Keratinocyte (primary cell): ENCODE results near the gene ADCY4. TPM values are rescaled to one million over a fixed set of nuclear protein-coding genes. Genes with fewer than 3 reads are reported as not detected.

Experiments used
- DNase-seq: peaks from one replicate; pipeline ENCODE4 v3.0.0-alpha.2; 2011; ENCODE audit warnings: low read depth, missing footprints, low spot score
- FAIRE-seq: peaks from 2 replicates; lab custom pipeline; 2011; peaks lifted over from hg19 to GRCh38; lab: Jason Lieb, UNC
- H2AFZ ChIP-seq: 2 replicates; pipeline ENCODE4 v1.6.0; 2012; ENCODE audit warnings: low read length, control low read depth, inconsistent platforms; ENCODE audit not compliant: control insufficient read depth
- H3K27ac ChIP-seq: 2 replicates; pipeline ENCODE4 v1.5.1; 2011; ENCODE audit warnings: low read length; ENCODE audit not compliant: control insufficient read depth, insufficient read depth
- H3K27me3 ChIP-seq: 3 replicates; pipeline ENCODE4 v1.6.0; 2011; ENCODE audit warnings: low read length; ENCODE audit not compliant: control insufficient read depth, insufficient read depth; ENCODE audit errors: extremely low read depth
- H3K36me3 ChIP-seq, 2 experiments: 2 replicates in 1 of 2; 3 replicates in 1 of 2; pipeline ENCODE4 v1.5.1; 2011; ENCODE audit warnings: low read length in 2 of 2, mild to moderate bottlenecking in 1 of 2; ENCODE audit not compliant: control insufficient read depth in 2 of 2, insufficient read depth in 2 of 2; ENCODE audit errors: extremely low read depth in 1 of 2
- H3K4me1 ChIP-seq: 3 replicates; pipeline ENCODE4 v1.5.1; 2011; ENCODE audit warnings: low read length; ENCODE audit not compliant: control insufficient read depth, insufficient read depth; ENCODE audit errors: extremely low read depth
- H3K4me2 ChIP-seq: 3 replicates; pipeline ENCODE4 v1.6.0; 2011; ENCODE audit warnings: low read depth, low read length; ENCODE audit not compliant: control insufficient read depth, insufficient read depth; ENCODE audit errors: extremely low read depth
- H3K4me3 ChIP-seq, 3 experiments: fragments of 200-600 bp in 1 of 3; sonication (generic) in 1 of 3; 2 replicates in 2 of 3; 3 replicates in 1 of 3; pipeline ENCODE4 v1.5.1; 2011 to 2016; ENCODE audit warnings: low read length in 3 of 3, mild to moderate bottlenecking in 3 of 3, control low read depth in 2 of 3, inconsistent platforms in 1 of 3, low read depth in 1 of 3, mixed read lengths in 1 of 3, mixed run types in 1 of 3, moderate library complexity in 1 of 3; ENCODE audit not compliant: control insufficient read depth in 2 of 3, insufficient read depth in 2 of 3; ENCODE audit errors: extremely low read depth in 1 of 3
- H3K79me2 ChIP-seq: 2 replicates; pipeline ENCODE4 v1.6.0; 2012; ENCODE audit warnings: low read length; ENCODE audit not compliant: control insufficient read depth, insufficient read depth
- H3K9ac ChIP-seq: 3 replicates; pipeline ENCODE4 v1.6.0; 2011; ENCODE audit warnings: low read length; ENCODE audit not compliant: control insufficient read depth, insufficient read depth; ENCODE audit errors: extremely low read depth
- H3K9me1 ChIP-seq: 3 replicates; pipeline ENCODE4 v1.6.0; 2011; ENCODE audit warnings: low read length; ENCODE audit not compliant: control insufficient read depth, insufficient read depth; ENCODE audit errors: extremely low read depth
- H3K9me3 ChIP-seq: 2 replicates; pipeline ENCODE4 v1.5.1; 2012; ENCODE audit warnings: low read depth, low read length; ENCODE audit not compliant: control insufficient read depth
- H4K20me1 ChIP-seq: 3 replicates; pipeline ENCODE4 v1.6.0; 2011; ENCODE audit warnings: low read length; ENCODE audit not compliant: control insufficient read depth, insufficient read depth; ENCODE audit errors: extremely low read depth
- EZH2 ChIP-seq: IDR thresholded peaks from one replicate; pipeline ENCODE4 v1.6.1; 2012; ENCODE audit warnings: inconsistent platforms, mild to moderate bottlenecking, low read length, moderate library complexity
- dilution Hi-C: fragments of 300-500 bp; cut with MboI; formaldehyde crosslinking; loops from one replicate; pipeline ENCODE4 v1.7.0; 2020; ENCODE audit warnings: low sequenced_read_pairs; ENCODE audit not compliant: extremely low pct_ligation_motif_present
- polyA plus RNA-seq, 5 experiments: library from polyadenylated mRNA; depleted of rRNA in 3 of 5; stranded (reverse) in 3 of 5; stranded (forward) in 1 of 5; unstranded in 1 of 5; fragments of >200 nt; gene quantifications; 1 replicate in 1 of 5; 2 replicates in 3 of 5; 3 replicates in 1 of 5; pipeline versions ENCODE4 v1.2.1 to v1.2.3, GENCODE V29; 2011 to 2012; ENCODE audit warnings: missing spikeins in 2 of 5, low read depth in 1 of 5, low replicate concordance in 1 of 5
- TF ChIP-seq, protein P1 (sequence below), 3 experiments: IDR thresholded peaks in 1 of 3; conservative IDR thresholded peaks in 1 of 3; optimal IDR thresholded peaks in 1 of 3; 2 replicates in 2 of 3; 3 replicates in 1 of 3; pipeline versions ENCODE3 to v1.5.1; 2011; ENCODE audit warnings: low read length in 3 of 3, mild to moderate bottlenecking in 3 of 3, moderate library complexity in 2 of 3, control low read depth in 1 of 3, inconsistent platforms in 1 of 3; ENCODE audit not compliant: insufficient read depth in 2 of 3; ENCODE audit errors: extremely low read depth in 1 of 3

Gene ADCY4
- polyA plus RNA-seq, 1 donor (not counting 4 experiments of a cell fraction or from before 2014, with no cell fraction given), result 0.21 TPM

DNA sequence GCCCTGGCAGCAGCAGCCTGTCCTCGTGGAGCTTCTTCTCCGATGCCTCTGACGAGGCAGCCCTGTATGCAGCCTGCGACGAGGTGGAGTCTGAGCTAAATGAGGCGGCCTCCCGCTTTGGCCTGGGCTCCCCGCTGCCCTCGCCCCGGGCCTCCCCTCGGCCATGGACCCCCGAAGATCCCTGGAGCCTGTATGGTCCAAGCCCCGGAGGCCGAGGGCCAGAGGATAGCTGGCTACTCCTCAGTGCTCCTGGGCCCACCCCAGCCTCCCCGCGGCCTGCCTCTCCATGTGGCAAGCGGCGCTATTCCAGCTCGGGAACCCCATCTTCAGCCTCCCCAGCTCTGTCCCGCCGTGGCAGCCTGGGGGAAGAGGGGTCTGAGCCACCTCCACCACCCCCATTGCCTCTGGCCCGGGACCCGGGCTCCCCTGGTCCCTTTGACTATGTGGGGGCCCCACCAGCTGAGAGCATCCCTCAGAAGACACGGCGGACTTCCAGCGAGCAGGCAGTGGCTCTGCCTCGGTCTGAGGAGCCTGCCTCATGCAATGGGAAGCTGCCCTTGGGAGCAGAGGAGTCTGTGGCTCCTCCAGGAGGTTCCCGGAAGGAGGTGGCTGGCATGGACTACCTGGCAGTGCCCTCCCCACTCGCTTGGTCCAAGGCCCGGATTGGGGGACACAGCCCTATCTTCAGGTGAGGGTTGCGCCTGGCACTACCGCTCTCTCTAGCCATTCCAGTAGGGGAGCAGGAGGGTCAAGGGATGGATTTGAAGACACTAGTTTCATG, 35.2 kb upstream of the ADCY4 start:
- no peak overlapping the region for H2AFZ ChIP-seq
- FAIRE-seq (no peak), DNase-seq (no peak)
- no peak overlapping the region for H3K4me2 ChIP-seq
- TF ChIP-seq, protein P1, sequence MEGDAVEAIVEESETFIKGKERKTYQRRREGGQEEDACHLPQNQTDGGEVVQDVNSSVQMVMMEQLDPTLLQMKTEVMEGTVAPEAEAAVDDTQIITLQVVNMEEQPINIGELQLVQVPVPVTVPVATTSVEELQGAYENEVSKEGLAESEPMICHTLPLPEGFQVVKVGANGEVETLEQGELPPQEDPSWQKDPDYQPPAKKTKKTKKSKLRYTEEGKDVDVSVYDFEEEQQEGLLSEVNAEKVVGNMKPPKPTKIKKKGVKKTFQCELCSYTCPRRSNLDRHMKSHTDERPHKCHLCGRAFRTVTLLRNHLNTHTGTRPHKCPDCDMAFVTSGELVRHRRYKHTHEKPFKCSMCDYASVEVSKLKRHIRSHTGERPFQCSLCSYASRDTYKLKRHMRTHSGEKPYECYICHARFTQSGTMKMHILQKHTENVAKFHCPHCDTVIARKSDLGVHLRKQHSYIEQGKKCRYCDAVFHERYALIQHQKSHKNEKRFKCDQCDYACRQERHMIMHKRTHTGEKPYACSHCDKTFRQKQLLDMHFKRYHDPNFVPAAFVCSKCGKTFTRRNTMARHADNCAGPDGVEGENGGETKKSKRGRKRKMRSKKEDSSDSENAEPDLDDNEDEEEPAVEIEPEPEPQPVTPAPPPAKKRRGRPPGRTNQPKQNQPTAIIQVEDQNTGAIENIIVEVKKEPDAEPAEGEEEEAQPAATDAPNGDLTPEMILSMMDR (optimal IDR thresholded peaks at IDR 0.05 in 1 of 3, IDR thresholded peaks at IDR 0.05 in 1 of 3, conservative IDR thresholded peaks at IDR 0.05 in 1 of 3; ENCODE audit: extremely low read depth in 1 of 3, insufficient read depth in 2 of 3, low read length in 3 of 3), result no peak
- no peak for TF ChIP-seq EZH2
- dilution Hi-C loops, result no loop called here
- no peaks in the 10 kb centered on the region for H4K20me1 ChIP-seq
- H3K27ac ChIP-seq, result no peak overlapping the region
- H3K79me2 ChIP-seq, result no peaks in the 10 kb centered on the region
- H3K9me1 ChIP-seq, result no peaks in the 10 kb centered on the region
- H3K27me3 ChIP-seq, result no peaks in the 10 kb centered on the region
- no peak overlapping the region for H3K9ac ChIP-seq
- H3K4me3 ChIP-seq, result no peak overlapping the region
- H3K9me3 ChIP-seq, result no peaks in the 10 kb centered on the region
- no peaks in the 10 kb centered on the region for H3K36me3 ChIP-seq
- peaks cover 22% of the 10 kb centered on the region for H3K4me1 ChIP-seq

DNA sequence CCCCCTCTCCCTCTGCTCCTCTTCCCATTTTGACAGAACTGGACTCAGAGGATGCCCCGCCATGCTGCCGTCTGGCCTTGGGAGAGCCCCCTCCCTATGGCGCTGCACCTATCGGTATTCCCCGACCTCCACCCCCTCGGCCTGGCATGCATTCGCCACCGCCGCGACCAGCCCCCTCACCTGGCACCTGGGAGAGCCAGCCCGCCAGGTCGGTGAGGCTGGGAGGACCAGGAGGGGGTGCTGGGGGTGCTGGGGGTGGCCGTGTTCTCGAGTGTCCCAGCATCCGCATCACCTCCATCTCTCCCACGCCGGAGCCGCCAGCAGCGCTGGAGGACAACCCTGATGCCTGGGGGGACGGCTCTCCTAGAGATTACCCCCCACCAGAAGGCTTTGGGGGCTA, 34.6 kb upstream of the ADCY4 start:
- no peak overlapping the region for H3K9ac ChIP-seq
- H2AFZ ChIP-seq, result no peak overlapping the region
- H3K9me1 ChIP-seq, result no peaks in the 10 kb centered on the region
- TF ChIP-seq, protein P1 (optimal IDR thresholded peaks at IDR 0.05 in 1 of 3, IDR thresholded peaks at IDR 0.05 in 1 of 3, conservative IDR thresholded peaks at IDR 0.05 in 1 of 3; ENCODE audit: extremely low read depth in 1 of 3, insufficient read depth in 2 of 3, low read length in 3 of 3), result no peak
- no peak for TF ChIP-seq EZH2
- no peak overlapping the region for H3K4me2 ChIP-seq
- no peaks in the 10 kb centered on the region for H3K79me2 ChIP-seq
- dilution Hi-C loops, result no loop called here
- peaks cover 23% of the 10 kb centered on the region for H3K4me1 ChIP-seq
- no peak overlapping the region for H3K4me3 ChIP-seq
- DNase-seq (no peak), FAIRE-seq (no peak)
- no peaks in the 10 kb centered on the region for H4K20me1 ChIP-seq
- H3K27me3 ChIP-seq, result no peaks in the 10 kb centered on the region
- no peak overlapping the region for H3K27ac ChIP-seq
- no peaks in the 10 kb centered on the region for H3K9me3 ChIP-seq
- H3K36me3 ChIP-seq, result no peaks in the 10 kb centered on the region
